ENCODE data around the gene HYKK.

The HYKK gene

GRCh38 chr15:78506971-78507830 lies at the start of gene HYKK:
HYKK (plus strand) TSS chr15:78507577; CDS start chr15:78513089, 5,512 bp downstream.
- no peak for TF ChIP-seq CTCF (IDR thresholded peaks at IDR 0.05; ENCODE audit: low read depth, low read length)
- H3K4me3 ChIP-seq (ENCODE audit: low read depth, low read length), result peak within 1 kb of the TSS; percentile 76

GRCh38 chr15:78460737-78461136 lies 46.6 kb upstream of the HYKK start:
- no peak overlapping the region for H3K4me3 ChIP-seq (ENCODE audit: low read depth, low read length)

GRCh38 chr15:78461171-78461888 lies 46.0 kb upstream of the HYKK start:
- H3K4me3 ChIP-seq (ENCODE audit: low read depth, low read length), result no peak overlapping the region
- no peak for TF ChIP-seq CTCF (IDR thresholded peaks at IDR 0.05; ENCODE audit: low read depth, low read length)

More at GRCh38 chr15:78460737-78461136, 46.6 kb upstream of the HYKK start:
- no peak for TF ChIP-seq CTCF (IDR thresholded peaks at IDR 0.05; ENCODE audit: low read depth, low read length)

- no peak overlapping the region for H3K4me3 ChIP-seq (ENCODE audit: low read depth, low read length)
- TF ChIP-seq CTCF (IDR thresholded peaks at IDR 0.05; ENCODE audit: low read depth, low read length), result no peak
These were observed 38.3 kb upstream of the HYKK start for GRCh38 chr15:78469031-78469430.

- TF ChIP-seq CTCF (IDR thresholded peaks at IDR 0.05; ENCODE audit: low read depth, low read length), result no peak
These were observed 30.1 kb upstream of the HYKK start for GRCh38 chr15:78477295-78477694.

GRCh38 chr15:78479650-78480049 lies 27.7 kb upstream of the HYKK start:
- TF ChIP-seq CTCF (IDR thresholded peaks at IDR 0.05; ENCODE audit: low read depth, low read length), result no peak
- no peak overlapping the region for H3K4me3 ChIP-seq (ENCODE audit: low read depth, low read length)

More at GRCh38 chr15:78477295-78477694, 30.1 kb upstream of the HYKK start:
- no peak overlapping the region for H3K4me3 ChIP-seq (ENCODE audit: low read depth, low read length)

GRCh38 chr15:78481917-78482316 lies 25.5 kb upstream of the HYKK start:
- no peak for TF ChIP-seq CTCF (IDR thresholded peaks at IDR 0.05; ENCODE audit: low read depth, low read length)
- H3K4me3 ChIP-seq (ENCODE audit: low read depth, low read length), result no peak overlapping the region
